Stomach (tissue), 9 donors: ENCODE results near the gene CCNH. TPM values are rescaled to one million over a fixed set of nuclear protein-coding genes. Genes with fewer than 3 reads are reported as not detected.

Source experiments
- DNase-seq, 2 donors: peaks; one replicate each; pipeline versions ENCODE4 v3.0.0 to v3.0.0-alpha.2; 2013 to 2019
- H3K27ac ChIP-seq, 5 donors: fragments of 200-600 bp in 4 of 5; sonication (generic) in 4 of 5; one replicate each; pipeline ENCODE4 v1.5.1; 2013 to 2019; ENCODE audit warnings: mild to moderate bottlenecking in 1 of 5, moderate library complexity in 1 of 5
- H3K27me3 ChIP-seq, 3 donors: fragments of 200-600 bp; sonication (generic); one replicate each; pipeline ENCODE4 v1.5.1; 2017 to 2019; ENCODE audit warnings: mixed run types in 1 of 3
- H3K36me3 ChIP-seq, 4 donors: fragments of 200-600 bp; sonication (generic); 1 replicate in 3 of 4; 2 replicates in 1 of 4; pipeline ENCODE4 v1.5.1; 2016 to 2019
- H3K4me1 ChIP-seq, 4 donors: fragments of 200-600 bp; sonication (generic); one replicate each; pipeline ENCODE4 v1.5.1; 2016 to 2019
- H3K4me3 ChIP-seq, 4 donors: fragments of 200-600 bp; sonication (generic) in 3 of 4; one replicate each; pipeline ENCODE4 v1.5.1; 2016 to 2019; ENCODE audit warnings: mild to moderate bottlenecking in 1 of 4
- H3K9me3 ChIP-seq, 4 donors: fragments of 200-600 bp; sonication (generic); one replicate each; pipeline ENCODE4 v1.5.1; 2016 to 2019
- EP300 ChIP-seq: sonication (generic); formaldehyde crosslinking; IDR thresholded peaks from one replicate; pipeline ENCODE4 v1.6.1; 2017; ENCODE audit warnings: antibody characterized with exemption
- POLR2A ChIP-seq, 4 donors: fragments of 450-650 bp; IDR thresholded peaks; one replicate each; pipeline ENCODE4 v1.6.1; 2016; ENCODE audit warnings: antibody characterized with exemption in 4 of 4, control low read depth in 2 of 4, mild to moderate bottlenecking in 1 of 4, moderate library complexity in 1 of 4
- POLR2AphosphoS5 ChIP-seq, 3 donors: sonication (generic); formaldehyde crosslinking; IDR thresholded peaks; one replicate each; pipeline ENCODE4 v1.6.1; 2016; ENCODE audit warnings: antibody characterized with exemption in 3 of 3
- WGBS, 5 donors: extraction: QIAGEN DNeasy Blood & Tissue Kit in 3 of 5; methylation state at CpG; one replicate each; pipeline versions ENCODE4 v1.1.5 to v1.1.7; 2013 to 2018; 5-methylcytosine and 5-hydroxymethylcytosine counted together
- intact Hi-C: fragments of 100-400 bp; cut with DNase I; formaldehyde crosslinking; loops from one replicate; pipeline ENCODE4 v1.15.1; 2023; ENCODE audit warnings: low total_unique reads
- polyA plus RNA-seq, 3 donors: library from polyadenylated mRNA; stranded (reverse); fragments of 200-250 nt; gene quantifications; one replicate each; pipeline ENCODE4 v1.2.3, GENCODE V29; 2013
- total RNA-seq, 5 donors: library from RNA; depleted of rRNA; stranded (reverse); fragments of >200 nt; gene quantifications; one replicate each; pipeline versions ENCODE4 v1.1.0 to v1.2.3, GENCODE V29; 2014 to 2016
- TF ChIP-seq, protein P1 (sequence below), 7 experiments: fragments of 450-650 bp in 4 of 7; fragments of 200-600 bp in 3 of 7; sonication (generic) in 3 of 7; IDR thresholded peaks; one replicate each; pipeline ENCODE4 v1.5.1; 2016 to 2019; ENCODE audit warnings: antibody characterized with exemption in 7 of 7, control low read depth in 2 of 7, mild to moderate bottlenecking in 1 of 7
- donor health status: healthy with polysubstance abuse.
- donor health status: Bipolar disorder and iron deficiency.
- donor health status: healthy.

Gene CCNH
- total and polyA plus RNA-seq, 8 donors, result 30.4 to 219 (median 103) TPM

DNA sequence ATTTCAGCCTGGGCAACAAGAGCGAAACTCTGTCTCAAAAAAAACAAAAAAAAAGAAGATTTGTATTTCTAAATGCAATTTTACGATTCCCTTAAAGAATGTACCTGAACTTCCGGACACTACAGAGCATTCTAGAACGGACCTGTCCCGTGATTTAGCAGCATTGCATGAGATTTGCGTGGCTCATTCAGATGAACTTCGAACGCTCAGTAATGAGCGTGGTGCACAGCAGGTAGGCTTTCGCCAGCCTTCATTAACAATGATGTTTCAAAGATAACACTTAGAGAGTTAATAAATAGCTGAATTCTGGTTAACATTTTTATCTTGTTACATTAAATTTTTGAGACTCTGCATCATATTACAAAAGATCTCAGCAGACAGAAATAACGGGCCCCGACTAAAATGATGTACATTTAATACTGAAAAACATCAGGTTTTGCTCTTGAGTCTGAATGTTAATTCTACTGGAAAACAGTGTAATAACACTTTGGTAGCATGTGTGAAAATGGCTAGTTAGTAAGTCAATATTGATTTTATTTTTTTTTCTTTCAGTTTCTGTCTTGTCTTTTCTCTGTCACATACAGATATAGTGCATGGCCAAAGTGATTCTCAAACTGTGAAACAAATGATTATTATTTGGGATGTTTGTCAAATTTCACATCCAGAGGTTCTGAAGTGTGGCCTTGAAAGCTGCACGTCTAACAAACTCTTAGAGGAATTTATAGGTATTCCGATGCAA is 23.3 kb downstream of the CCNH start:
- H3K9me3 ChIP-seq, result no peaks in the 10 kb centered on the region
- WGBS, 5 donors, result 94 to 95% (median 95%) methylated on average over 14 of the region's 14 CpGs
- intact Hi-C loops, result no loop called here

DNA sequence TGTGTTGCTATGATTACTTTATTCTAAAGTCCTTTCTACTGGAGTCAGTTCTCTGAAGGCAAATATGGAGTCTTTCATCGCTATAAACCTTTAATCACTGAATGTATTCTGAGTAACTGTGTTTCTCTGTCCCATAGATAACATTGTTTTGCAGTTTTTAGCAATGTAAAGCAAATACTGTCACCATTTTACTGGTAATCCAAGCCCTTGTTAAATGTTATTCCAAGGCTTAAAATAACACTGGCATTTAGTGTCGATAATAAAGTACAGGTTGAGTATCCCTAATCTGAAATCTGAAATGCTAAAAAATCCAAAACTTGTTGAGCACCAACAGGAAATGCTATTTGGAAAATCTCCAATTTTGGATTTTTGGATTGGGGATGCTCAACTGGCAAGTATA is 24.6 kb downstream of the CCNH start:
- H3K4me1 ChIP-seq, result peaks cover 0 to 34% (median 6%) of the 10 kb centered on the region in 4 donors
- no peaks in the 10 kb centered on the region for H3K9me3 ChIP-seq
- peaks cover 13 to 98% (median 86%) of the 10 kb centered on the region in 4 donors for H3K36me3 ChIP-seq
- TF ChIP-seq, protein P1, sequence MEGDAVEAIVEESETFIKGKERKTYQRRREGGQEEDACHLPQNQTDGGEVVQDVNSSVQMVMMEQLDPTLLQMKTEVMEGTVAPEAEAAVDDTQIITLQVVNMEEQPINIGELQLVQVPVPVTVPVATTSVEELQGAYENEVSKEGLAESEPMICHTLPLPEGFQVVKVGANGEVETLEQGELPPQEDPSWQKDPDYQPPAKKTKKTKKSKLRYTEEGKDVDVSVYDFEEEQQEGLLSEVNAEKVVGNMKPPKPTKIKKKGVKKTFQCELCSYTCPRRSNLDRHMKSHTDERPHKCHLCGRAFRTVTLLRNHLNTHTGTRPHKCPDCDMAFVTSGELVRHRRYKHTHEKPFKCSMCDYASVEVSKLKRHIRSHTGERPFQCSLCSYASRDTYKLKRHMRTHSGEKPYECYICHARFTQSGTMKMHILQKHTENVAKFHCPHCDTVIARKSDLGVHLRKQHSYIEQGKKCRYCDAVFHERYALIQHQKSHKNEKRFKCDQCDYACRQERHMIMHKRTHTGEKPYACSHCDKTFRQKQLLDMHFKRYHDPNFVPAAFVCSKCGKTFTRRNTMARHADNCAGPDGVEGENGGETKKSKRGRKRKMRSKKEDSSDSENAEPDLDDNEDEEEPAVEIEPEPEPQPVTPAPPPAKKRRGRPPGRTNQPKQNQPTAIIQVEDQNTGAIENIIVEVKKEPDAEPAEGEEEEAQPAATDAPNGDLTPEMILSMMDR (IDR thresholded peaks at IDR 0.05), result no peak
- no peak for TF ChIP-seq POLR2A (IDR thresholded peaks at IDR 0.05)
- no peak for TF ChIP-seq EP300
- no peak for TF ChIP-seq POLR2AphosphoS5 (IDR thresholded peaks at IDR 0.05)
- no peak overlapping the region for H3K27ac ChIP-seq
- WGBS, 5 donors, result 54 to 78% (median 60%) methylated on average over 2 of the region's 2 CpGs
- intact Hi-C loops, result no loop called here
- no peaks in the 10 kb centered on the region for H3K27me3 ChIP-seq
- DNase-seq, result no peak
- no peak overlapping the region for H3K4me3 ChIP-seq

More for the DNA sequence above, 23.3 kb downstream of the CCNH start:
- Histone ChIP-seq H3K27me3 (no peaks in the 10 kb centered on the region), H3K4me3 (no peak overlapping the region), H3K4me1 (peaks cover 0 to 47% (median 11%) of the 10 kb centered on the region in 4 donors), H3K27ac (no peak overlapping the region), H3K36me3 (peaks cover 13 to 98% (median 91%) of the 10 kb centered on the region in 4 donors)
- no peak for TF ChIP-seq POLR2AphosphoS5 (IDR thresholded peaks at IDR 0.05)
- TF ChIP-seq EP300, result no peak
- TF ChIP-seq, protein P1 (IDR thresholded peaks at IDR 0.05), result no peak
- TF ChIP-seq POLR2A (IDR thresholded peaks at IDR 0.05), result no peak
- DNase-seq, result no peak

GRCh38 chr5:87385802-87386201 is 26.9 kb downstream of the CCNH start:
- 62 to 72% (median 70%) methylated on average over 2 of the region's 2 CpGs for WGBS, 5 donors
- TF ChIP-seq EP300, result no peak
- TF ChIP-seq, protein P1 (IDR thresholded peaks at IDR 0.05), result no peak
- no peak for TF ChIP-seq POLR2A (IDR thresholded peaks at IDR 0.05)
- TF ChIP-seq POLR2AphosphoS5 (IDR thresholded peaks at IDR 0.05), result no peak
- no peak overlapping the region for H3K27ac ChIP-seq

GRCh38 chr5:87383216-87383615 is 29.5 kb downstream of the CCNH start:
- H3K27ac ChIP-seq, result no peak overlapping the region
- DNase-seq, result no peak
- no peak for TF ChIP-seq POLR2A (IDR thresholded peaks at IDR 0.05)
- no peaks in the 10 kb centered on the region for H3K9me3 ChIP-seq
- intact Hi-C loops, result no loop called here
- H3K27me3 ChIP-seq, result no peaks in the 10 kb centered on the region
- H3K4me3 ChIP-seq, result no peak overlapping the region
- peaks cover 0 to 11% (median 1%) of the 10 kb centered on the region in 4 donors for H3K4me1 ChIP-seq
- WGBS, 5 donors, result 66 to 89% (median 82%) methylated on average over 1 of the region's 1 CpG
- peaks cover 0 to 95% (median 72%) of the 10 kb centered on the region in 4 donors for H3K36me3 ChIP-seq

More at GRCh38 chr5:87385802-87386201, 26.9 kb downstream of the CCNH start:
- DNase-seq, result no peak
- no peaks in the 10 kb centered on the region for H3K9me3 ChIP-seq
- no peak overlapping the region for H3K4me3 ChIP-seq
- peaks cover 0 to 12% (median 6%) of the 10 kb centered on the region in 4 donors for H3K4me1 ChIP-seq
- H3K36me3 ChIP-seq, result peaks cover 2 to 96% (median 79%) of the 10 kb centered on the region in 4 donors
- H3K27me3 ChIP-seq, result no peaks in the 10 kb centered on the region
- intact Hi-C loops, result no loop called here

DNA sequence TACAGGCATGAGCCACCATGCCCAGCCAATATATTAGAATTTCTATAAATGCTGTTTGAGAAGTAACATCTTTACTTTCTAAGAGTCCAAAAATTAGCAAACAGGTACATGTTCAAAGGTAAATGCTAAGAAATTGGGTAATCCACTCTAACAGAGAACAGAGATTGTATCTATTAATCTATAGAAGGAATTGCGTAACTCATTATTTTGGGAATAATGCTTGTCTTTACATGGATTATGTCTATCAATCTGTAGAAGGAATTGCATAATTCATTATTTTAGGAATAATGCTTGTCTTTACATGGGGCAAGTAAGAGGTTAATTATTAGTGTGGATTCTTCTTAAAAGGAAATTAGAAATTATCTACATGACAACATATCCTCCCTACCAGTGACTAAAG is 30.5 kb downstream of the CCNH start:
- Histone ChIP-seq H3K9me3 (no peaks in the 10 kb centered on the region), H3K4me3 (no peak overlapping the region), H3K36me3 (peaks cover 3 to 93% (median 72%) of the 10 kb centered on the region in 4 donors), H3K27ac (no peak overlapping the region), H3K27me3 (no peaks in the 10 kb centered on the region), H3K4me1 (peaks cover 0 to 11% (median 0%) of the 10 kb centered on the region in 4 donors)
- no peak for DNase-seq
- intact Hi-C loops, result no loop called here
- 94 to 100% (median 96%) methylated on average over 1 of the region's 1 CpG for WGBS, 5 donors
- TF ChIP-seq POLR2A (IDR thresholded peaks at IDR 0.05) (no peak), EP300 (no peak), POLR2AphosphoS5 (IDR thresholded peaks at IDR 0.05) (no peak)
- TF ChIP-seq, protein P1 (IDR thresholded peaks at IDR 0.05), result no peak
